ENCODE data around the gene NAB2.
"Not testable (repeated sequence)": the region's sequence is repeated elsewhere in the genome, so short reads cannot be mapped to it uniquely, and the experiment has no call there.

The NAB2 gene

GRCh38 chr12:57110104-57111030, 21.5 kb downstream of the NAB2 start:
- peak; percentile 64 for DNase-seq (ENCODE audit: low spot score)
- peak; percentile 42 for FAIRE-seq

- FAIRE-seq = no peak
- DNase-seq (ENCODE audit: low spot score) = peak; percentile 64
These were observed 22.3 kb downstream of the NAB2 start, which contains the start of gene STAT6 for GRCh38 chr12:57111031-57111734. Gene STAT6 (minus strand): TSS chr12:57111362. CDS start chr12:57108278, 3,084 bp downstream.

- no peak for DNase-seq (ENCODE audit: low spot score)
- no peak for FAIRE-seq
These were observed 23.8 kb downstream of the NAB2 start for GRCh38 chr12:57112492-57113294.

GRCh38 chr12:57116580-57117281, 27.8 kb downstream of the NAB2 start:
- FAIRE-seq = no peak

GRCh38 chr12:57118711-57119271, 29.9 kb downstream of the NAB2 start:
- FAIRE-seq (no peak), DNase-seq (ENCODE audit: low spot score) (no peak)

More at GRCh38 chr12:57116580-57117281, 27.8 kb downstream of the NAB2 start:
- DNase-seq (ENCODE audit: low spot score) = no peak

- FAIRE-seq (no peak), DNase-seq (ENCODE audit: low spot score) (no peak)
These were observed 30.6 kb downstream of the NAB2 start for GRCh38 chr12:57119294-57120085.

- FAIRE-seq; DNase-seq (ENCODE audit: low spot score): not testable (repeated sequence)
These were observed 31.8 kb downstream of the NAB2 start for GRCh38 chr12:57120718-57121117.

GRCh38 chr12:57123813-57124212, 34.9 kb downstream of the NAB2 start:
- DNase-seq (ENCODE audit: low spot score) (no peak), FAIRE-seq (no peak)

- peak; percentile 76 for DNase-seq (ENCODE audit: low spot score)
- FAIRE-seq = no peak
These were observed 35.5 kb downstream of the NAB2 start for GRCh38 chr12:57124261-57124877.

GRCh38 chr12:57126061-57126460, 37.1 kb downstream of the NAB2 start:
- DNase-seq (ENCODE audit: low spot score) (no peak), FAIRE-seq (no peak)

- DNase-seq (ENCODE audit: low spot score) (no peak), FAIRE-seq (no peak)
These were observed 37.6 kb downstream of the NAB2 start for GRCh38 chr12:57126561-57126960.

GRCh38 chr12:57127101-57127725, 38.3 kb downstream of the NAB2 start:
- FAIRE-seq (no peak), DNase-seq (ENCODE audit: low spot score) (peak; percentile 75)

- peak; percentile 93 for DNase-seq (ENCODE audit: low spot score)
- no peak for FAIRE-seq
These were observed 39.0 kb downstream of the NAB2 start, which contains the start of gene LRP1 for GRCh38 chr12:57127726-57128518. Gene LRP1 (plus strand): TSS chr12:57128483. CDS start chr12:57128965, 482 bp downstream.

- DNase-seq (ENCODE audit: low spot score) (no peak), FAIRE-seq (no peak)
These were observed 39.8 kb downstream of the NAB2 start for GRCh38 chr12:57128519-57129247.

- no peak for DNase-seq (ENCODE audit: low spot score)
- no peak for FAIRE-seq
These were observed 40.5 kb downstream of the NAB2 start for GRCh38 chr12:57129321-57129842.

GRCh38 chr12:57129889-57130288, 41.0 kb downstream of the NAB2 start:
- DNase-seq (ENCODE audit: low spot score) = no peak

GRCh38 chr12:57130941-57131340, 42.0 kb downstream of the NAB2 start:
- FAIRE-seq = no peak
- no peak for DNase-seq (ENCODE audit: low spot score)

More at GRCh38 chr12:57129889-57130288, 41.0 kb downstream of the NAB2 start:
- no peak for FAIRE-seq
